Smooth muscle cell (in vitro differentiated cells): ENCODE measurements around the gene NIPAL1. TPM values are rescaled to one million over a fixed set of nuclear protein-coding genes. Genes with fewer than 3 reads are reported as not detected.

ENCODE experiments used
- DNase-seq: peaks from one replicate; lab custom pipeline; 2025; ENCODE audit not compliant: unreplicated experiment; lab: John Stamatoyannopoulos, UW
- H2AFZ ChIP-seq: fragments of 200-600 bp; sonication (generic); 2 replicates; pipeline ENCODE4 v1.6.0; 2016; ENCODE audit warnings: antibody characterized with exemption, low read depth, mild to moderate bottlenecking
- H3F3A ChIP-seq: fragments of 200-600 bp; sonication (generic); 2 replicates; pipeline ENCODE4 v1.6.0; 2017; ENCODE audit warnings: antibody characterized with exemption, low read depth
- H3K27ac ChIP-seq: fragments of 200-600 bp; sonication (generic); 2 replicates; pipeline ENCODE4 v1.5.1; 2016; ENCODE audit warnings: low read depth, mild to moderate bottlenecking
- H3K27me3 ChIP-seq: fragments of 200-600 bp; sonication (generic); 2 replicates; pipeline ENCODE4 v1.6.1; 2016; ENCODE audit warnings: low read depth, mild to moderate bottlenecking
- H3K36me3 ChIP-seq: fragments of 200-600 bp; sonication (generic); 2 replicates; pipeline ENCODE4 v1.5.1; 2016; ENCODE audit warnings: low read depth
- H3K4me1 ChIP-seq: fragments of 200-600 bp; sonication (generic); 2 replicates; pipeline ENCODE4 v1.5.1; 2016; ENCODE audit warnings: low read depth
- H3K4me2 ChIP-seq: fragments of 200-600 bp; sonication (generic); 2 replicates; pipeline ENCODE4 v1.6.0; 2016; ENCODE audit warnings: mild to moderate bottlenecking
- H3K4me3 ChIP-seq: fragments of 200-600 bp; sonication (generic); 2 replicates; pipeline ENCODE4 v1.5.1; 2016; ENCODE audit warnings: mild to moderate bottlenecking
- H3K79me2 ChIP-seq: fragments of 200-600 bp; sonication (generic); 2 replicates; pipeline ENCODE4 v1.6.0; 2016; ENCODE audit warnings: low read depth, mild to moderate bottlenecking
- H3K9ac ChIP-seq: fragments of 200-600 bp; sonication (generic); 2 replicates; pipeline ENCODE4 v1.6.0; 2016; ENCODE audit warnings: low read depth
- H3K9me3 ChIP-seq: fragments of 200-600 bp; sonication (generic); replicated peaks from 2 replicates; pipeline ENCODE4 v1.5.1; 2016; ENCODE audit warnings: low read depth
- H4K20me1 ChIP-seq: fragments of 200-600 bp; sonication (generic); 2 replicates; pipeline ENCODE4 v1.6.0; 2016; ENCODE audit warnings: low read depth
- WGBS: methylation state at CpG from one replicate; pipeline ENCODE4 v1.1.7; 2016; ENCODE audit warnings: low lambda C conversion rate; 5-methylcytosine and 5-hydroxymethylcytosine counted together
- polyA plus RNA-seq: library from polyadenylated mRNA; unstranded; fragments of >200 nt; fragmentation: Nextera tagmentation; extraction: Ambion mirVana; gene quantifications from 2 replicates; pipeline ENCODE4 v1.2.1, GENCODE V29; 2016
- total RNA-seq: library from RNA; depleted of rRNA; stranded (reverse); fragments of >200 nt; gene quantifications from 2 replicates; pipeline ENCODE4 v1.2.3, GENCODE V29; 2014
- TF ChIP-seq, protein P1 (sequence below): fragments of 200-600 bp; sonication (generic); IDR thresholded peaks from 2 replicates; pipeline ENCODE4 v1.5.1; 2017; ENCODE audit warnings: borderline replicate concordance, mild to moderate bottlenecking, antibody characterized with exemption; ENCODE audit not compliant: insufficient read depth, poor library complexity, severe bottlenecking

NIPAL1 gene
- total RNA-seq, result 4.1 and 5.5 TPM in 2 replicates
- 1.0 and 2.9 TPM in 2 replicates for polyA plus RNA-seq

GRCh38 chr4:48016141-48017107, at the start of gene NIPAL1, which contains the start of gene CNGA1:
NIPAL1 (plus strand) TSS chr4:48016772; CDS start chr4:48016840, 68 bp downstream.
CNGA1 (minus strand) TSS chr4:48016681; CDS start chr4:47952689, 63,992 bp downstream.
- Histone ChIP-seq H3K9me3 (no peaks in the 10 kb centered on the region), H3K79me2 (no peaks in the 10 kb centered on the region), H3K27me3 (no peaks in the 10 kb centered on the region), H3K27ac (peak within 1 kb of the TSS; percentile 89), H3F3A (no peaks in the 10 kb centered on the region), H3K4me1 (no peaks in the 10 kb centered on the region), H3K36me3 (no peaks in the 10 kb centered on the region), H4K20me1 (no peaks in the 10 kb centered on the region), H3K9ac (peak within 1 kb of the TSS; percentile 94), H3K4me2 (peak within 1 kb of the TSS; percentile 91), H3K4me3 (peak within 1 kb of the TSS; percentile 73), H2AFZ (peak within 1 kb of the TSS; percentile 89)
- DNase-seq, result peak; percentile 44
- TF ChIP-seq, protein P1, sequence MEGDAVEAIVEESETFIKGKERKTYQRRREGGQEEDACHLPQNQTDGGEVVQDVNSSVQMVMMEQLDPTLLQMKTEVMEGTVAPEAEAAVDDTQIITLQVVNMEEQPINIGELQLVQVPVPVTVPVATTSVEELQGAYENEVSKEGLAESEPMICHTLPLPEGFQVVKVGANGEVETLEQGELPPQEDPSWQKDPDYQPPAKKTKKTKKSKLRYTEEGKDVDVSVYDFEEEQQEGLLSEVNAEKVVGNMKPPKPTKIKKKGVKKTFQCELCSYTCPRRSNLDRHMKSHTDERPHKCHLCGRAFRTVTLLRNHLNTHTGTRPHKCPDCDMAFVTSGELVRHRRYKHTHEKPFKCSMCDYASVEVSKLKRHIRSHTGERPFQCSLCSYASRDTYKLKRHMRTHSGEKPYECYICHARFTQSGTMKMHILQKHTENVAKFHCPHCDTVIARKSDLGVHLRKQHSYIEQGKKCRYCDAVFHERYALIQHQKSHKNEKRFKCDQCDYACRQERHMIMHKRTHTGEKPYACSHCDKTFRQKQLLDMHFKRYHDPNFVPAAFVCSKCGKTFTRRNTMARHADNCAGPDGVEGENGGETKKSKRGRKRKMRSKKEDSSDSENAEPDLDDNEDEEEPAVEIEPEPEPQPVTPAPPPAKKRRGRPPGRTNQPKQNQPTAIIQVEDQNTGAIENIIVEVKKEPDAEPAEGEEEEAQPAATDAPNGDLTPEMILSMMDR, result peak; percentile 16
- 3% methylated on average over 45 of the region's 60 CpGs for WGBS

- H3K9me3 ChIP-seq, result no peaks in the 10 kb centered on the region
- TF ChIP-seq, protein P1, result no peak
- no peak overlapping the region for H2AFZ ChIP-seq
- no peak for DNase-seq
- H3K4me3 ChIP-seq, result no peak overlapping the region
- H3K4me1 ChIP-seq, result no peaks in the 10 kb centered on the region
- no peak overlapping the region for H3K4me2 ChIP-seq
- no peak overlapping the region for H3K9ac ChIP-seq
- H3K27me3 ChIP-seq, result no peaks in the 10 kb centered on the region
- H3F3A ChIP-seq, result no peaks in the 10 kb centered on the region
- H3K79me2 ChIP-seq, result no peaks in the 10 kb centered on the region
- no peaks in the 10 kb centered on the region for H4K20me1 ChIP-seq
- H3K36me3 ChIP-seq, result no peaks in the 10 kb centered on the region
- H3K27ac ChIP-seq, result no peak overlapping the region
Observed at GRCh38 chr4:47968847-47969246, 47.7 kb upstream of the NIPAL1 start.

DNA sequence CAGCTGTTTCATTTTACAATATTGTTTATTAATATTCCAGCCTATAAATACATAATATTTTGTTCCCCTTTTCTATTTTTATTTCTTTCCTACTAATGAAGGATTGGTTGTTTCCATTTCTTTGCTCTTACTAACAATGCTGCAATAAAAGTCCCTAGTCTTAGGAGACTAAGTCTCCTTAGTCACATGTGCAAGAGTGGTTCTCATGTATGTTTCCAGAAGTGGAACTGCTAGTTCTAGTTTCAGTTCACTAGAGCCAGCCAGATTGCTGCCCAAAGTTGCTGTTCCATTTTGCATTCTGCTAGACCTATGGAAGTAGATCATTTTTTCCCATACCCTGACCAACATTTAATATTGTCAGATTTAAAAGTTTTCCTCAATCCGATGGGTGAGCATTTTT, 44.4 kb upstream of the NIPAL1 start:
- Histone ChIP-seq H2AFZ (no peak overlapping the region), H3K27me3 (no peaks in the 10 kb centered on the region), H3K4me2 (no peak overlapping the region), H3K4me1 (no peaks in the 10 kb centered on the region), H3K36me3 (no peaks in the 10 kb centered on the region), H4K20me1 (no peaks in the 10 kb centered on the region), H3K27ac (no peak overlapping the region), H3K79me2 (no peaks in the 10 kb centered on the region), H3F3A (no peaks in the 10 kb centered on the region), H3K9me3 (no peaks in the 10 kb centered on the region), H3K9ac (no peak overlapping the region), H3K4me3 (no peak overlapping the region)
- TF ChIP-seq, protein P1, result no peak
- no peak for DNase-seq
- WGBS, result 94% methylated on average over 1 of the region's 1 CpG

GRCh38 chr4:47972721-47973120, 43.9 kb upstream of the NIPAL1 start:
- H3K9me3 ChIP-seq, result no peaks in the 10 kb centered on the region
- TF ChIP-seq, protein P1, result no peak
- DNase-seq, result no peak

More at GRCh38 chr4:47972721-47973120, 43.9 kb upstream of the NIPAL1 start:
- Histone ChIP-seq H4K20me1 (no peaks in the 10 kb centered on the region), H3K79me2 (no peaks in the 10 kb centered on the region), H3K4me2 (no peak overlapping the region), H3K4me1 (no peaks in the 10 kb centered on the region), H2AFZ (no peak overlapping the region), H3K36me3 (no peaks in the 10 kb centered on the region), H3K27me3 (no peaks in the 10 kb centered on the region), H3F3A (no peaks in the 10 kb centered on the region), H3K27ac (no peak overlapping the region), H3K9ac (no peak overlapping the region), H3K4me3 (no peak overlapping the region)
- WGBS, result 77% methylated on average over 1 of the region's 1 CpG
